HepG2 (cell line): ENCODE results near the gene MAB21L4. TPM values are rescaled to one million over a fixed set of nuclear protein-coding genes. Genes with fewer than 3 reads are reported as not detected.

ENCODE experiments used
- ATAC-seq: fragments of 200-7000 bp; cut with Tn5 transposase; 3 replicates; pipeline ENCODE4 v1.9.1; 2020; ENCODE audit warnings: mild to moderate bottlenecking, moderate library complexity
- BruUV-seq: library from RNA; stranded (reverse); fragments of 400-500 nt; replicated peaks from 2 replicates; lab custom pipeline; 2021; lab: Mats Ljungman, UMichigan
- CTCF ChIA-PET: fragments of 300-600 bp; formaldehyde crosslinking; extraction: SDS; loops from one replicate; lab custom pipeline; 2021; ENCODE audit warnings: low total read pairs, inconsistent platforms, low intra/inter-chr PET ratio; lab: Yijun Ruan, JAX
- POLR2A ChIA-PET: fragments of 350-600 bp; sonication (Branson Sonifier 250); formaldehyde crosslinking; loops from one replicate; lab custom pipeline; 2020; ENCODE audit warnings: antibody characterized with exemption, inconsistent platforms; lab: Yijun Ruan, JAX
- DNase-seq: peaks from one replicate; pipeline ENCODE4 v3.0.0-alpha.2; 2015; ENCODE audit warnings: low spot score
- FAIRE-seq: peaks from 3 replicates; lab custom pipeline; 2011; peaks lifted over from hg19 to GRCh38; lab: Jason Lieb, UNC
- H2AFZ ChIP-seq: one replicate; pipeline ENCODE4 v1.6.1; 2011; ENCODE audit warnings: low read length, inconsistent platforms
- H3K27ac ChIP-seq: fragments of 300-600 bp; 3 replicates; pipeline ENCODE4 v1.8.0; 2011; ENCODE audit warnings: mixed run types, mild to moderate bottlenecking, mixed read lengths, low read length, inconsistent platforms; ENCODE audit not compliant: insufficient read depth; ENCODE audit errors: extremely low read length
- H3K27me3 ChIP-seq, 2 experiments: fragments of 200-600 bp in 1 of 2; 2 replicates in 1 of 2; 3 replicates in 1 of 2; pipeline versions ENCODE4 v1.6.0 to v1.8.0; 2011; ENCODE audit warnings: low read length in 2 of 2, mild to moderate bottlenecking in 2 of 2, moderate library complexity in 2 of 2, inconsistent platforms in 1 of 2; ENCODE audit not compliant: insufficient read depth in 2 of 2, control insufficient read depth in 1 of 2
- H3K36me3 ChIP-seq, 2 experiments: fragments of 200-600 bp in 1 of 2; replicated peaks in 1 of 2; 2 replicates in 1 of 2; 3 replicates in 1 of 2; pipeline versions ENCODE4 v1.5.1 to v1.8.0; 2011; ENCODE audit warnings: low read length in 2 of 2, inconsistent platforms in 1 of 2; ENCODE audit not compliant: insufficient read depth in 2 of 2, control insufficient read depth in 1 of 2
- H3K4me1 ChIP-seq: 2 replicates; pipeline ENCODE4 v1.5.1; 2012; ENCODE audit warnings: low read length, inconsistent platforms; ENCODE audit not compliant: insufficient read depth
- H3K4me2 ChIP-seq: 2 replicates; pipeline ENCODE4 v1.6.0; 2011; ENCODE audit warnings: low read depth, low read length, inconsistent platforms
- H3K4me3 ChIP-seq, 3 experiments: fragments of 200-600 bp in 1 of 3; sonication (generic), shearing (Covaris generic) in 1 of 3; replicated peaks in 1 of 3; 2 replicates each; pipeline ENCODE4 v1.5.1; 2011 to 2016; ENCODE audit warnings: low read length in 3 of 3, inconsistent platforms in 2 of 3, low read depth in 2 of 3, mild to moderate bottlenecking in 2 of 3, control low read depth in 1 of 3, mixed read lengths in 1 of 3; ENCODE audit not compliant: insufficient read depth in 1 of 3
- H3K79me2 ChIP-seq: one replicate; pipeline ENCODE4 v1.6.1; 2011; ENCODE audit warnings: low read length, inconsistent platforms; ENCODE audit not compliant: insufficient read depth
- H3K9ac ChIP-seq: 2 replicates; pipeline ENCODE4 v1.6.0; 2011; ENCODE audit warnings: mild to moderate bottlenecking, low read depth, low read length, inconsistent platforms; ENCODE audit not compliant: insufficient read depth
- H3K9me3 ChIP-seq: 2 replicates; pipeline ENCODE4 v1.5.1; 2012; ENCODE audit warnings: mild to moderate bottlenecking, low read length
- H4K20me1 ChIP-seq: 2 replicates; pipeline ENCODE4 v1.6.0; 2011; ENCODE audit warnings: inconsistent platforms, mild to moderate bottlenecking, low read length, moderate library complexity; ENCODE audit not compliant: insufficient read depth
- ATRX ChIP-seq: sonication (generic); formaldehyde crosslinking; IDR thresholded peaks from 2 replicates; pipeline ENCODE4 v1.4.0; 2020; ENCODE audit warnings: missing genetic modification reagents, borderline replicate concordance
- KDM5B ChIP-seq: sonication (generic); formaldehyde crosslinking; IDR thresholded peaks from 2 replicates; pipeline ENCODE4 v1.4.0; 2020; ENCODE audit warnings: missing genetic modification reagents, mild to moderate bottlenecking, borderline replicate concordance
- KDM6A ChIP-seq: IDR thresholded peaks from 2 replicates; pipeline ENCODE4 v1.6.1; 2016; ENCODE audit warnings: low read depth
- RBM39 ChIP-seq: fragments of 200-400 bp; formaldehyde crosslinking; IDR thresholded peaks from one replicate; pipeline ENCODE4 v1.6.1; 2018; ENCODE audit warnings: antibody characterized with exemption, mild to moderate bottlenecking, low read depth, low read length; ENCODE audit not compliant: poor library complexity, severe bottlenecking
- REXO4 ChIP-seq: sonication (generic); formaldehyde crosslinking; IDR thresholded peaks from 2 replicates; pipeline ENCODE4 v1.8.0; 2022; ENCODE audit warnings: missing genetic modification reagents, mild to moderate bottlenecking, borderline replicate concordance
- ZFP62 ChIP-seq: sonication (generic); formaldehyde crosslinking; IDR thresholded peaks from 2 replicates; pipeline ENCODE4 v1.4.0; 2020; ENCODE audit warnings: missing genetic modification reagents
- ZFP91 ChIP-seq: sonication (generic); formaldehyde crosslinking; IDR thresholded peaks from 2 replicates; pipeline ENCODE4 v1.9.0; 2022; ENCODE audit warnings: missing genetic modification reagents, mild to moderate bottlenecking, borderline replicate concordance
- ZNF10 ChIP-seq: sonication (generic); formaldehyde crosslinking; IDR thresholded peaks from 2 replicates; pipeline ENCODE4 v1.4.0; 2020; ENCODE audit warnings: mild to moderate bottlenecking, low read depth, missing genetic modification reagents, borderline replicate concordance
- ZNF276 ChIP-seq: sonication (generic); formaldehyde crosslinking; IDR thresholded peaks from 2 replicates; pipeline ENCODE4 v1.4.0; 2020; ENCODE audit warnings: mild to moderate bottlenecking, low read depth, missing genetic modification reagents
- ZNF572 ChIP-seq: sonication (generic); formaldehyde crosslinking; IDR thresholded peaks from 2 replicates; pipeline ENCODE4 v1.5.1; 2020; ENCODE audit warnings: mild to moderate bottlenecking, missing genetic modification reagents
- ZNF883 ChIP-seq: sonication (generic); formaldehyde crosslinking; IDR thresholded peaks from 2 replicates; pipeline ENCODE4 v1.5.1; 2020; ENCODE audit warnings: mild to moderate bottlenecking, missing genetic modification reagents; ENCODE audit errors: not compliant biosample characterization
- WGBS: methylation state at CpG from one replicate; pipeline ENCODE4 v1.1.6; 2017; ENCODE audit warnings: low lambda C conversion rate; 5-methylcytosine and 5-hydroxymethylcytosine counted together
- in situ Hi-C: cut with HindIII; loops from 2 replicates; pipeline ENCODE4 v1.10.0; 2017; ENCODE audit warnings: low pct_unique_long_range_greater_than_20kb; ENCODE audit not compliant: extremely low pct_ligation_motif_present
- intact Hi-C: fragments of 100-400 bp; cut with micrococcal nuclease; formaldehyde crosslinking; loops from one replicate; pipeline ENCODE4 v1.10.0; 2022; ENCODE audit not compliant: unreplicated experiment
- polyA plus RNA-seq, 8 experiments: library from polyadenylated mRNA; depleted of rRNA in 3 of 8; stranded (reverse) in 7 of 8; unstranded in 1 of 8; fragments of >200 nt; fragmentation: Illumina TruSeq in 4 of 8; extraction: Trizol in 4 of 8; gene quantifications; 2 replicates each; pipeline versions ENCODE4 v1.2.1 to v1.2.3, GENCODE V29; 2011 to 2016; ENCODE audit warnings: low read depth in 4 of 8, missing spikeins in 1 of 8, mixed read lengths in 1 of 8; ENCODE audit not compliant: insufficient read depth in 1 of 8
- total RNA-seq, 5 experiments: library from RNA; depleted of rRNA; stranded (reverse); fragments of >200 nt; fragmentation: Illumina TruSeq; extraction: Trizol; gene quantifications; 2 replicates each; pipeline ENCODE4 v1.2.3, GENCODE V29; 2016; ENCODE audit warnings: low read depth in 1 of 5
- TF ChIP-seq, protein P1 (sequence below): sonication (generic); formaldehyde crosslinking; IDR thresholded peaks from 2 replicates; pipeline ENCODE4 v1.8.1; 2023; ENCODE audit warnings: mild to moderate bottlenecking, moderate library complexity, missing genetic modification reagents

Gene MAB21L4
- total and polyA plus RNA-seq, 2 of the 13 experiments (the other 11 are each of a cell fraction or from before 2014, with no cell fraction given) = 3.0 to 14.0 TPM

DNA sequence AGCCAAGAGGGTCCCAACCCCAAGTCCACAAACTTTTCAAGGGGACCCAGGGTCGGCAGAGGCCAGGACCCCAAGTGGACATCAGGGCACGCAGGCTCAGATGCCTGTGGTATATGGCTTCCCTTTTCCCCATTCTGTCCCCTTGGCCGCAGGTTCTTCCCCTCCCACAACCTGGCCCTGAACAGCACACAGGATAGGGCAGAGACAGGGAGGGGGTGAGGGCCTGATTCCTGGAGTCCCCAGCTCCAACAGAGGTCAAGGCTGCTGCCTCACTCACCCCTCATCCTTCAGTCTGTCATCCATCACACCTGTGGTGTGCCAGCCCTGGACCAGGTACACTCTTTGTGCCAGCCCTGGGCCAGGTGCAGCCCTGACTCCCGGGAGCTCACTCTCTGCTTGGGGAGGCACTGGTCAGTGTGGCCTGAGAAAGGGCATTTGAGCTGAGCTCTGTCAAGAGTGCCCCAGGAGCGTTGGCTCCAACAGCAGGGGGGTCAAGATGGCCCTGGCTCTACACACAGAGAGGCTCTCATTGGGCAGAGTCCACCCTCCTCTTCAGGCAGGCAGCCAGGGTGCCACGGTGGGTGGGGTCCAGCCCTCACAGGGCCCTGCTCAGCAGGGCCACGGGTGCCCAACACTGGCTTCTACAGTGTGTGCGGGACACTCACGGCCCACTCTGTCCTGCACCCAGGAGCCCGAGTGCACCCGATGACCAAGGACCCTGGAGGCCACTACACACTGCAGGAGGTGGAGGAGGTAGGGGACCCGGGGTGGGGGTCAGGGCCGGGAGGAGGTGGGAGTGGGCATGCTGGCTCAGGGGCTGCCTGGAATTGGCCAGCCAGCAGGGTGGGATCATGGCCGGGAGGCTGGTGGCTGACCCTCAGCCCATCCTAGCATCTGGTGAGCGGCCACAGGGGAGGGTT is 25.7 kb downstream of the MAB21L4 start (continued):
- TF ChIP-seq ZNF276 (CRISPR knock-in tag) (no peak), ZNF883 (CRISPR knock-in tag) (no peak), ZFP91 (CRISPR knock-in tag) (no peak), ZFP62 (no peak)

GRCh38 chr2:240869109-240869955 is 26.6 kb downstream of the MAB21L4 start:
- no peak for FAIRE-seq
- no peak for ATAC-seq
- Histone ChIP-seq H3K27ac (peak overlapping the region; percentile 89), H3K9ac (peak overlapping the region; percentile 58), H4K20me1 (no peaks in the 10 kb centered on the region), H2AFZ (no peak overlapping the region), H3K36me3 (no peaks in the 10 kb centered on the region), H3K4me3 (peak overlapping the region in 2 of 3 experiments; percentile 3 to 52; a peak in 1 of 6 replicates), H3K4me1 (peaks cover 98% of the 10 kb centered on the region), H3K27me3 (no peaks in the 10 kb centered on the region), H3K4me2 (peak overlapping the region; percentile 72), H3K79me2 (no peaks in the 10 kb centered on the region), H3K9me3 (no peaks in the 10 kb centered on the region)
- in situ Hi-C loops = loop anchor here (25.0 kb wide), 1 partner anchor 768 kb away; the partner anchor contains the start of genes ATG4B and THAP4
- POLR2A ChIA-PET = interaction anchor here (1.3 to 3.4 kb wide), 5 partner anchors 7 to 45 kb away, joined by 4 to 49 read pairs (median 5); no protein-coding TSS in a partner anchor
- no peak for DNase-seq
- intact Hi-C loops = no loop called here
- TSS peak; percentile 46 for BruUV-seq
- CTCF ChIA-PET = no interaction called here
- WGBS = 93% methylated on average over 15 of the region's 25 CpGs
- TF ChIP-seq KDM6A (CRISPR knock-in tag) = no peak
- TF ChIP-seq ZNF572 = peak; percentile 70; the same call in 1 of the 2 replicates
- no peak for TF ChIP-seq KDM5B (CRISPR knock-in tag)
- TF ChIP-seq, protein P1, sequence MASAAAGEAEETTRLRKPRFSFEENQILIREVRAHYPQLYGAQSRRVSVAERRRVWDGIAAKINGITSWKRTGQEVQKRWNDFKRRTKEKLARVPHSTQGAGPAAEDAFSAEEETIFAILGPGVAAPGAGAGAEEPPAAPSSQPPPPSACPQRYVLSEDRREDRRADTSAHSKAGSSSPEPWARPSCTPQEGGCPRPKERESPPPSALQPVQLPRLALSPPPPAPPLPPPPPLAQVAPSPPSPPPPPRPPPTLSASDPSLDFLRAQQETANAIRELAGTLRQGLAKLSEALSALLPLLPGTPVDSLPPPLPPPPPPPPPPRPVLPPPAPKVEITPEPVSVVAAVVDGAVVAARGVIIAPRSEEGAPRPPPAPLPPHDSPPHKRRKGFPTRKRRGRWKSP (CRISPR knock-in tag) = no peak
- peak; percentile 25 for TF ChIP-seq RBM39
- no peak for TF ChIP-seq REXO4
- no peak for TF ChIP-seq ZNF10 (CRISPR knock-in tag)
- TF ChIP-seq ATRX (CRISPR knock-in tag) = no peak
